ENCODE results near the gene HBA1. TPM values are rescaled to one million over a fixed set of nuclear protein-coding genes. Genes with fewer than 3 reads are reported as not detected.
"Not testable (repeated sequence)": the region's sequence is repeated elsewhere in the genome, so short reads cannot be mapped to it uniquely, and the experiment has no call there.

Gene HBA1
- total and polyA plus RNA-seq, 5 donors, result 4.8 to 130 (median 53.4) TPM

DNA sequence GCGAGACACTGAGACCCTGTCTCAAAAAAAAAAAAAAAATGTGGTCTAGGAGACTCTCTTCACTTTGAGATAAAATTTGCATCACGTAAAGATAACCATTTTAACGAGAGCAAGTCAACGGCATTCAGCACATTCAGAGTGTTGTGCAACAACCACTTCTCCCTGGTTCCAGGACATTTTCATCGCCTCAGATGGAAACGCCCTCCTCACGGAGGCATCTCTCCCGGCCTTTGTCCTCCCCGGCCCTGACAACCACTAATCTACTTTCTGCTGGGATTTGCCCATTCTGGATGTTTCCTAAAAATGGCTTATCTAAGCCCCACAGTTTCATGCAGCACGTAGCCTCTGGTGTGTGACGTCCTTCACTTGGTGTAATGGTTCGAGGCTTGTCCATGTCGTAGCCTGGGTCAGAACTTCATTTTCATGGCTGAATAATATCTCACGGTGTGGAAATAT, 31.7 kb upstream of the HBA1 start:
- Histone ChIP-seq H3K9me3 (ENCODE audit: control insufficient read depth, low read length) (no peaks in the 10 kb centered on the region), H3K27me3 (ENCODE audit: control insufficient read depth, insufficient read depth) (no peaks in the 10 kb centered on the region), H3K27ac (ENCODE audit: low read length) (no peak overlapping the region), H3K4me1 (ENCODE audit: control insufficient read depth, insufficient read depth, low read length) (no peaks in the 10 kb centered on the region), H3K4me3 (ENCODE audit: low read length) (no peak overlapping the region)
- no peak for DNase-seq
- WGBS, result 70% methylated on average over 14 of the region's 14 CpGs
- ATAC-seq, result no peak
- intact Hi-C loops (cut with DNase I), result no loop called here

DNA sequence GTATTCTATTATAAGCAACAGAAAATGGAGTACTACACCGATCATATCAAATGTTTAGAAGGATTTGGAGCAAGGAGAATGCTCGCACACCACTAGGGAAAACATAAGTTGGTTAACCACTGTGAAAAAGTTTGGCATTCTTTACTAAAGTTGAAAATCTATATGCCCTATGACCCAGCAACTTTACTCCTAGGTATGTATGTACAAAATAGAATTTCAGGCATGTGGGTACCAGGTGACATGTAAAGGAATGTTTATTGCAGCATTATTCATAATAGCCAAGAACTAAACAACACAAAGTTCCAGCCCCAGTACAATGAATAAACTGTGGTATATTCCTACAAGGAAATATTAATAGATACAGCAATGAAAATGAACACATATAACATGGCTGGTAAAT, 29.8 kb upstream of the HBA1 start:
- DNase-seq, result no peak
- H3K27me3 ChIP-seq (ENCODE audit: control insufficient read depth, insufficient read depth), result no peaks in the 10 kb centered on the region

DNA sequence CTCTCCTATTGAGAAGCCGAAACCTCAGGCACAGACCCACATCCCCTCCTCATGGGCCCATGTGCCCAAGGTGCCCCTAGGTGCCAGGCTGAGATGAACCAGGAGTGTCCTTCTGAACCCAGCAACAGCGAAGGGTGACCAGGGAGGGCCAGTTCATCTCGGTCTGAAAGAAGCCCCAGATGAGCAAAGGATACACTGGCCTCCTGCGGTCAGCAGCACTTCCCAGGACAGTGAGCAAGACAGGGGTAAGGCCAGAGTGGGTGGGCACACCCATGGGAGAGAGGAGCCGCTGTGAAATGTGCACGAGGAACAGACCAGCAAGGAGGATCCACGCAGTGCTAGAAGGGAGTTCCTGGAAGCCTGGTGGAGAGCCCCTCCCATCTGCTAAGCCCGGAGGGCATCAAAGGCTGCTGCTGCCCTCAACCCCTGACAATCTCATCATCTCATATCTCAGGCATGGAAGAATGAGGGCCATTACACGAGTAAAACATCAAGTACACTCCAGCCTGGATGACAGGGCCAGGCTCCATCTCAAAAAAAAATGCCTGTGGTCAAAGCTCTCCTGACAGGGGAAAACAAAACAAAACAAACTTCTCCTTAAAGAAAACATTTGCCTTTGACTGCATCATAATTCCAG, 27.3 kb upstream of the HBA1 start:
- 48% methylated on average over 9 of the region's 9 CpGs for WGBS
- no peak overlapping the region for H3K27ac ChIP-seq (ENCODE audit: low read length)
- no peaks in the 10 kb centered on the region for H3K27me3 ChIP-seq (ENCODE audit: control insufficient read depth, insufficient read depth)
- no peak overlapping the region for H3K4me3 ChIP-seq (ENCODE audit: low read length)
- ATAC-seq (no peak), DNase-seq (no peak)
- no peaks in the 10 kb centered on the region for H3K9me3 ChIP-seq (ENCODE audit: control insufficient read depth, low read length)
- intact Hi-C loops (cut with DNase I), result no loop called here
- H3K4me1 ChIP-seq (ENCODE audit: control insufficient read depth, insufficient read depth, low read length), result no peaks in the 10 kb centered on the region

More for the DNA sequence above, 29.8 kb upstream of the HBA1 start:
- no peak for ATAC-seq
- H3K4me1 ChIP-seq (ENCODE audit: control insufficient read depth, insufficient read depth, low read length), result no peaks in the 10 kb centered on the region
- intact Hi-C loops (cut with DNase I), result no loop called here
- no peaks in the 10 kb centered on the region for H3K9me3 ChIP-seq (ENCODE audit: control insufficient read depth, low read length)
- no peak overlapping the region for H3K4me3 ChIP-seq (ENCODE audit: low read length)
- no peak overlapping the region for H3K27ac ChIP-seq (ENCODE audit: low read length)
- 87% methylated on average over 2 of the region's 2 CpGs for WGBS

DNA sequence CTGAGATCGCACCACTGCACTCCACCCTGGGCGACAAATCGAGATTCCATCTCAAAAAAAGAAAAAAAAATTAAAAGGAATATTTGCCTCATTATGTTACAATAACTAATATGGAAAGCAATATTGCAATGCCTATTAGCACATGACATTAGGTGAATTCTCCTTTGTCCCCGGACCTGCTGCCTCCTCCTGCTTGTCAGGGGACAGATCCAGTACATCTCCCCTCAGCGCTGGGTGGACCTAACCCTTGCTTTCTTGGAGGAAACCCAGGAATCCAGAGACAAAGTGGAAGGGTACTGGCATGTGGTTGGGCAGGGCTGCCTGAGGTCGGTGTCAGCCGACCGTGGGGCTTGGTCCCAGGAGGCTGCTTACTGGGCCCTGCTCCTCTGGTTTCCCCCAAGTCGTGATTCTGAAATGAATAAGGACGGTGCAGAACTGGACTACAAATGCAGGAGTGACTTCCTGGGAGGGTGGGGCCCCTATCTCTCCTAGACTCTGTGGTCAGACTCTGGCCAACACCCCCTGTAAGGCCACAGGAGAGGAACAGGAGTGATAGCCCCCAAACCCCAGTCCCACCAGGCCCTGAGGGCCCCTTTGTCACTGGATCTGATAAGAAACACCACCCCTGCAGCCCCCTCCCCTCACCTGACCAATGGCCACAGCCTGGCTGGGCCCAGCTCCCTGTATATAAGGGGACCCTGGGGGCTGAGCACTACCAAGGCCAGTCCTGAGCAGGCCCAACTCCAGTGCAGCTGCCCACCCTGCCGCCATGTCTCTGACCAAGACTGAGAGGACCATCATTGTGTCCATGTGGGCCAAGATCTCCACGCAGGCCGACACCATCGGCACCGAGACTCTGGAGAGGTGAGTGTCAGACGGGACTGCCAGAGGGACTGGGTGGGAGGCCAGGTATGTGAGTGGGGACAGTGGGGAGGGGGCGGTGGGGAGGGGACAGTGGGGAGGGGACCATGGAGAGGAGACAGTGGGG, 24.0 kb upstream of the HBA1 start, which contains the start of gene HBZ:
HBZ (plus strand) TSS at position 504 of the 988 bp plus-strand sequence; CDS start at position 770, 266 bp downstream.
- no peak within 1 kb of the TSS for H3K27ac ChIP-seq (ENCODE audit: low read length)
- H3K4me1 ChIP-seq (ENCODE audit: control insufficient read depth, insufficient read depth, low read length), result no peaks in the 10 kb centered on the region
- no peak for DNase-seq
- no peaks in the 10 kb centered on the region for H3K27me3 ChIP-seq (ENCODE audit: control insufficient read depth, insufficient read depth)
- ATAC-seq, result peak; percentile 22 to 26
- WGBS, result 73% methylated on average over 17 of the region's 17 CpGs
- no peak within 1 kb of the TSS for H3K4me3 ChIP-seq (ENCODE audit: low read length)
- no peaks in the 10 kb centered on the region for H3K9me3 ChIP-seq (ENCODE audit: control insufficient read depth, low read length)
- intact Hi-C loops (cut with DNase I), result no loop called here

DNA sequence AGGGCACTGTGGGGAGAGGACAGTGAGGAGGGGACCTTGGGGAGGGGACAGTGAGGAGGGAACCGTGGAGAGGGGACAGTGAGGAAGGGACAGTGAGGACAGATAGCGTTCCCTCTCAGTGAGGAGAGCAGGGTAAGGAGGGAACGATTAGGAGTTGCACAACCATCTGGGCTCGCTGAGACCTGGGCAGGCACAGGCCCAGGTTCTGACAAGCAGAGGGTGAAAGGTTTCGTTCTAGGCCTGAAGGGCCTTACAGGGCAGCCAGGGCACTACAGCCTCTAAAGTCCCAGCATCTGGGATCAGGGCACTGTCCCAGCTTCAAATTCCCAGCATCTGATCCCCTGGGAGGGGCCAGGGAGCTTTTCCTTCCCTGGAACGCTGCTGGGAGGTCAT, 23.4 kb upstream of the HBA1 start:
- H3K9me3 ChIP-seq (ENCODE audit: control insufficient read depth, low read length); H3K4me3 ChIP-seq (ENCODE audit: low read length); H3K4me1 ChIP-seq (ENCODE audit: control insufficient read depth, insufficient read depth, low read length); H3K27ac ChIP-seq (ENCODE audit: low read length); intact Hi-C loops (cut with DNase I); DNase-seq; H3K27me3 ChIP-seq (ENCODE audit: control insufficient read depth, insufficient read depth): not testable (repeated sequence)
- 62% methylated on average over 4 of the region's 6 CpGs for whole genome bisulfite sequencing
- ATAC-seq, result peak in 1 of 2 donors; percentile 9

DNA sequence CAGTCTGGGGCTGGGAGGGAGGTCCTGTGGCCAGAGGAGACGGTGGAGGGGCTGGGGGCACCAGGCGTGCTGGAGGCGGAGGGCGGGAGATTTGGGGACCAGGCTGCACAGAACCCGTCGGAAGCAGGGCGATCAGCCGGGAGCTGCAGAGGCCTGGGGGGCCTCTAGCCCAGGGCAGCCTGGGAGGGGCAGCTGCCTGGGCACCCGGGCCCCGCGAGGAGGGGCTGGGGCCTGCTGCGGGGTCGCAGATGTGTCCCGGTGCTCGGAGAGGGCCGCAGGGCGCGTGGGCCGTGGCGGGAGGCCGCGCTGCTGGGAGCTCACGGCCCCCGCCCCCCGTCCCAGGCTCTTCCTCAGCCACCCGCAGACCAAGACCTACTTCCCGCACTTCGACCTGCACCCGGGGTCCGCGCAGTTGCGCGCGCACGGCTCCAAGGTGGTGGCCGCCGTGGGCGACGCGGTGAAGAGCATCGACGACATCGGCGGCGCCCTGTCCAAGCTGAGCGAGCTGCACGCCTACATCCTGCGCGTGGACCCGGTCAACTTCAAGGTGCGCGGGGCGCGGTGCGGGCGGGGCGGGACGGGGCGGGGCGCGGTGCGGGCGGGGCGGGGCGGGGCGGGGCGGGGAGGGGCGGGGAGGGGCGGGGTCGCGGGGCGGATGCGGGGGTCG, 22.8 kb upstream of the HBA1 start:
- H3K27me3 ChIP-seq (ENCODE audit: control insufficient read depth, insufficient read depth); DNase-seq; H3K9me3 ChIP-seq (ENCODE audit: control insufficient read depth, low read length); intact Hi-C loops (cut with DNase I); H3K4me1 ChIP-seq (ENCODE audit: control insufficient read depth, insufficient read depth, low read length); H3K27ac ChIP-seq (ENCODE audit: low read length); H3K4me3 ChIP-seq (ENCODE audit: low read length): not testable (repeated sequence)
- peak; percentile 27 to 49 for ATAC-seq
- WGBS, result under 1% methylated on average over 18 of the region's 74 CpGs

DNA sequence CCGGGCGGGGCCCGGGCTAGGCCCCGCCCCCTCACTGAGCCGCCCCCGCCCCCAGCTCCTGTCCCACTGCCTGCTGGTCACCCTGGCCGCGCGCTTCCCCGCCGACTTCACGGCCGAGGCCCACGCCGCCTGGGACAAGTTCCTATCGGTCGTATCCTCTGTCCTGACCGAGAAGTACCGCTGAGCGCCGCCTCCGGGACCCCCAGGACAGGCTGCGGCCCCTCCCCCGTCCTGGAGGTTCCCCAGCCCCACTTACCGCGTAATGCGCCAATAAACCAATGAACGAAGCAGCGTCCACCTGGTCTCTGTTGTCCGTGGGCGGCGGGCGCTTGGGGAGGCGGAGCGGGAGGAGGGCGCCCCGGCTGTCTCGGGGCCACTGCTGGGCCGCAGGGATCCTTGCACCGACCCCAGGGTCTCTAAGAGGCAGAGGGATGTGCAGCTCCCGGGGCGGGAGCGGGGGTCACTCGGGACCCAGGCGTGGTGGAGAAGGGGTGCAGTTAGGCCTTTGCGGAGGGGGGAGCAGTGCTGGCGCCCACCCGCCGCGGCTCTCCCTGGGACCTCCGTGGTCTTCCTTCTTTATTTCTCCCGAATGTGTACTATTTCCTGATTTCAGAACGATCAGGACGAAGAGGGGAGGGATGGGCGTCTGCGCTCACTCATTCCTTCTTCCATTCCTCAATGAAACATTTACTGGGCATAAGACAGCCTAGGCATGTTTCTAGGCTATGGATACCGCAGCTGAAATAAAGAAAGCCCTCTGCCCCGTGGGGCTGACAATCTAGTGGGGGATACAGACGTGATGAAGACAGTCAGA, 22.1 kb upstream of the HBA1 start:
- H3K4me1 ChIP-seq (ENCODE audit: control insufficient read depth, insufficient read depth, low read length), result no peaks in the 10 kb centered on the region
- H3K4me3 ChIP-seq (ENCODE audit: low read length), result peak overlapping the region; percentile 51
- no peaks in the 10 kb centered on the region for H3K27me3 ChIP-seq (ENCODE audit: control insufficient read depth, insufficient read depth)
- intact Hi-C loops (cut with DNase I), result no loop called here
- ATAC-seq (peak; percentile 57 to 68), DNase-seq (peak in 2 of 3 donors; percentile 45 to 70)
- 2% methylated on average over 53 of the region's 59 CpGs for WGBS
- no peaks in the 10 kb centered on the region for H3K9me3 ChIP-seq (ENCODE audit: control insufficient read depth, low read length)
- no peak overlapping the region for H3K27ac ChIP-seq (ENCODE audit: low read length)

DNA sequence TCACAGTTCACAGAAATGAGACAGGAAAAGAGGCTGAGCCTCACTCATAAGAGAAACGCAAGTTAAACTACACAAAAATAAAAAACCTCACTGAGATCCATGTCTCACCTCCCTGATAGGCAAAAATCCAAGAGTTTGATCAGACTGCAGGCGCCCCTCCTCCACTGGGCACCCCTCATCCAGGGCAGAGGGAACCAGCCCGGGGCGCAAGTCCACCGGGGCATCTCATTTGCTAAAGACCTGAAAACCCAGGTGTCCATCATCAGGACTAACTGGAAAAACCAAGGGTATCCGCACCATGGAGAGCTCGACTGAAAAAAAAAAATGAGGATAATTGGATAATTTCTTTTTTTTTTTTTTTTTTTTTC, 21.5 kb upstream of the HBA1 start:
- Histone ChIP-seq H3K27ac (ENCODE audit: low read length) (no peak overlapping the region), H3K4me3 (ENCODE audit: low read length) (peak overlapping the region; percentile 51), H3K27me3 (ENCODE audit: control insufficient read depth, insufficient read depth) (no peaks in the 10 kb centered on the region), H3K4me1 (ENCODE audit: control insufficient read depth, insufficient read depth, low read length) (no peaks in the 10 kb centered on the region), H3K9me3 (ENCODE audit: control insufficient read depth, low read length) (no peaks in the 10 kb centered on the region)
- DNase-seq (no peak), ATAC-seq (no peak)
- 63% methylated on average over 7 of the region's 7 CpGs for WGBS
- intact Hi-C loops (cut with DNase I), result no loop called here

DNA sequence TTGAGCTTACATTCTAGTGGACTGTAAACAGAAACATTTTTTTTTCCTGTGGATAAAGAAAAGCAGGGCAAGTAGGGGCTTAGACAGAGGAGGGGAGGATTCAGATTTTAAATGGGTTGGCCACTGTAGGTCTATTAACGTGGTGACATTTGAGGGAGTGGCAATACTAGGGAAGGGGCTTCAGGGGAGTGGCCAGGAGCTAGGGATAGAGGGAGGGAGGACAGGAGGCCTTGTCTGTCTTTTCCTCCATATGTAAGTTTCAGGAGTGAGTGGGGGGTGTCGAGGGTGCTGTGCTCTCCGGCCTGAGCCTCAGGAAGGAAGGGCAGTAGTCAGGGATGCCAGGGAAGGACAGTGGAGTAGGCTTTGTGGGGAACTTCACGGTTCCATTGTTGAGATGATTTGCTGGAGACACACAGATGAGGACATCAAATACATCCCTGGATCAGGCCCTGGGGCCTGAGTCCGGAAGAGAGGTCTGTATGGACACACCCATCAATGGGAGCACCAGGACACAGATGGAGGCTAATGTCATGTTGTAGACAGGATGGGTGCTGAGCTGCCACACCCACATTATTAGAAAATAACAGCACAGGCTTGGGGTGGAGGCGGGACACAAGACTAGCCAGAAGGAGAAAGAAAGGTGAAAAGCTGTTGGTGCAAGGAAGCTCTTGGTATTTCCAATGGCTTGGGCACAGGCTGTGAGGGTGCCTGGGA, 17.2 kb upstream of the HBA1 start:
- Histone ChIP-seq H3K9me3 (ENCODE audit: control insufficient read depth, low read length) (no peaks in the 10 kb centered on the region), H3K4me3 (ENCODE audit: low read length) (no peak overlapping the region), H3K27ac (ENCODE audit: low read length) (no peak overlapping the region), H3K27me3 (ENCODE audit: control insufficient read depth, insufficient read depth) (no peaks in the 10 kb centered on the region), H3K4me1 (ENCODE audit: control insufficient read depth, insufficient read depth, low read length) (no peaks in the 10 kb centered on the region)
- no peak for DNase-seq
- no peak for ATAC-seq
- WGBS, result 38% methylated on average over 6 of the region's 6 CpGs
- intact Hi-C loops (cut with DNase I), result no loop called here

DNA sequence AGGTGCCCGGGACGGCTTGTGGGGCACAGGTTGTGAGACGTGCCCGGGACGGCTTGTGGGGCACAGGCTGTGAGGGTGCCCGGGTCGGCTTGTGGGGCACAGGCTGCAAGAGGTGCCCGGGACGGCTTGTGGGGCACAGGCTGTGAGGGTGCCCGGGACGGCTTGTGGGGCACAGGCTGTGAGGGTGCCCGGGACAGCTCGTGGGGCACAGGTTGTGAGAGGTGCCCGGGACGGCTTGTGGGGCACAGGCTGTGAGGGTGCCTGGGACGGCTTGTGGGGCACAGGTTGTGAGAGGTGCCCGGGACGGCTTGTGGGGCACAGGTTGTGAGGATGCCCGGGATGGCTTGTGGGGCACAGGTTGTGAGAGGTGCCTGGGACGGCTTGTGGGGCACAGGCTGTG, 16.2 kb upstream of the HBA1 start:
- H3K4me1 ChIP-seq (ENCODE audit: control insufficient read depth, insufficient read depth, low read length); H3K27ac ChIP-seq (ENCODE audit: low read length); H3K27me3 ChIP-seq (ENCODE audit: control insufficient read depth, insufficient read depth); H3K4me3 ChIP-seq (ENCODE audit: low read length); DNase-seq; H3K9me3 ChIP-seq (ENCODE audit: control insufficient read depth, low read length); intact Hi-C loops (cut with DNase I); ATAC-seq: not testable (repeated sequence)
- WGBS, result 72% methylated on average over 20 of the region's 20 CpGs
